MG63 (cell line): ENCODE measurements around the gene TTLL10. TPM values are rescaled to one million over a fixed set of nuclear protein-coding genes. Genes with fewer than 3 reads are reported as not detected.
"Not testable (repeated sequence)": the region's sequence is repeated elsewhere in the genome, so short reads cannot be mapped to it uniquely, and the experiment has no call there.

Experiments used
- DNase-seq: peaks from one replicate; pipeline ENCODE4 v3.0.0-alpha.2; 2020
- H3K27me3 ChIP-seq: fragments of 250-450 bp; sonication (Bioruptor Pico); 2 replicates; pipeline ENCODE4 v1.5.1; 2020; ENCODE audit warnings: mild to moderate bottlenecking, moderate library complexity
- H3K36me3 ChIP-seq: fragments of 250-450 bp; sonication (Bioruptor Pico); 2 replicates; pipeline ENCODE4 v1.5.1; 2020; ENCODE audit warnings: mild to moderate bottlenecking, moderate library complexity
- H3K4me3 ChIP-seq: fragments of 250-450 bp; sonication (Bioruptor Pico); 2 replicates; pipeline ENCODE4 v1.5.1; 2020; ENCODE audit warnings: mild to moderate bottlenecking, moderate library complexity
- H3K9me3 ChIP-seq: fragments of 250-450 bp; sonication (Bioruptor Pico); 2 replicates; pipeline ENCODE4 v1.5.1; 2020; ENCODE audit warnings: mild to moderate bottlenecking, moderate library complexity
- total RNA-seq: library from RNA; depleted of rRNA; stranded (reverse); fragments of >200 nt; shearing (Covaris generic); gene quantifications from 2 replicates; pipeline ENCODE4 v1.2.3, GENCODE V29; 2014; ENCODE audit warnings: low replicate concordance

The TTLL10 gene
- total RNA-seq, 1 experiment from 2014 or later, result not detected

- Histone ChIP-seq H3K27me3 (no peaks in the 10 kb centered on the region), H3K4me3 (no peak overlapping the region), H3K9me3 (no peaks in the 10 kb centered on the region), H3K36me3 (no peaks in the 10 kb centered on the region)
- DNase-seq, result no peak
Measured at GRCh38 chr1:1135339-1136136, 38.1 kb upstream of the TTLL10 start.

GRCh38 chr1:1136547-1137230 lies 37.0 kb upstream of the TTLL10 start:
- H3K36me3 ChIP-seq, result no peaks in the 10 kb centered on the region
- no peak for DNase-seq
- H3K9me3 ChIP-seq, result no peaks in the 10 kb centered on the region
- no peak overlapping the region for H3K4me3 ChIP-seq
- H3K27me3 ChIP-seq, result no peaks in the 10 kb centered on the region

GRCh38 chr1:1137256-1138045 lies 36.2 kb upstream of the TTLL10 start:
- Histone ChIP-seq H3K4me3 (no peak overlapping the region), H3K9me3 (no peaks in the 10 kb centered on the region), H3K36me3 (no peaks in the 10 kb centered on the region), H3K27me3 (no peaks in the 10 kb centered on the region)
- no peak for DNase-seq

- Histone ChIP-seq H3K4me3 (no peak overlapping the region), H3K9me3 (no peaks in the 10 kb centered on the region), H3K36me3 (no peaks in the 10 kb centered on the region), H3K27me3 (no peaks in the 10 kb centered on the region)
- DNase-seq, result no peak
Measured at GRCh38 chr1:1140673-1141072, 33.0 kb upstream of the TTLL10 start.

- no peak for DNase-seq
- no peak overlapping the region for H3K4me3 ChIP-seq
- H3K9me3 ChIP-seq, result no peaks in the 10 kb centered on the region
Measured at GRCh38 chr1:1141244-1141910, 32.3 kb upstream of the TTLL10 start.

GRCh38 chr1:1141911-1142250 lies 31.8 kb upstream of the TTLL10 start:
- Histone ChIP-seq H3K36me3 (no peaks in the 10 kb centered on the region), H3K4me3 (no peak overlapping the region), H3K27me3 (no peaks in the 10 kb centered on the region), H3K9me3 (no peaks in the 10 kb centered on the region)
- no peak for DNase-seq

More at GRCh38 chr1:1141244-1141910, 32.3 kb upstream of the TTLL10 start:
- Histone ChIP-seq H3K36me3 (no peaks in the 10 kb centered on the region), H3K27me3 (no peaks in the 10 kb centered on the region)

- H3K4me3 ChIP-seq, H3K9me3 ChIP-seq, DNase-seq, H3K36me3 ChIP-seq, H3K27me3 ChIP-seq: not testable (repeated sequence)
Measured at GRCh38 chr1:1142352-1142751, 31.3 kb upstream of the TTLL10 start.

GRCh38 chr1:1142844-1143243 lies 30.8 kb upstream of the TTLL10 start:
- H3K9me3 ChIP-seq, result no peaks in the 10 kb centered on the region
- H3K4me3 ChIP-seq, result no peak overlapping the region
- no peaks in the 10 kb centered on the region for H3K27me3 ChIP-seq
- no peaks in the 10 kb centered on the region for H3K36me3 ChIP-seq
- no peak for DNase-seq

- Histone ChIP-seq H3K27me3 (no peaks in the 10 kb centered on the region), H3K4me3 (no peak overlapping the region), H3K9me3 (no peaks in the 10 kb centered on the region), H3K36me3 (no peaks in the 10 kb centered on the region)
- no peak for DNase-seq
Measured at GRCh38 chr1:1143636-1144035, 30.0 kb upstream of the TTLL10 start.

- no peak for DNase-seq
- H3K36me3 ChIP-seq, result no peaks in the 10 kb centered on the region
- no peaks in the 10 kb centered on the region for H3K9me3 ChIP-seq
Measured at GRCh38 chr1:1144122-1144842, 29.4 kb upstream of the TTLL10 start.

GRCh38 chr1:1144843-1145546 lies 28.7 kb upstream of the TTLL10 start:
- Histone ChIP-seq H3K4me3 (no peak overlapping the region), H3K36me3 (no peaks in the 10 kb centered on the region), H3K9me3 (no peaks in the 10 kb centered on the region), H3K27me3 (no peaks in the 10 kb centered on the region)
- DNase-seq, result no peak

More at GRCh38 chr1:1144122-1144842, 29.4 kb upstream of the TTLL10 start:
- Histone ChIP-seq H3K4me3 (no peak overlapping the region), H3K27me3 (no peaks in the 10 kb centered on the region)

GRCh38 chr1:1145547-1145914 lies 28.1 kb upstream of the TTLL10 start:
- no peaks in the 10 kb centered on the region for H3K27me3 ChIP-seq
- H3K36me3 ChIP-seq, result no peaks in the 10 kb centered on the region
- no peaks in the 10 kb centered on the region for H3K9me3 ChIP-seq
- no peak for DNase-seq
- no peak overlapping the region for H3K4me3 ChIP-seq

GRCh38 chr1:1146026-1146425 lies 27.7 kb upstream of the TTLL10 start:
- no peaks in the 10 kb centered on the region for H3K27me3 ChIP-seq
- no peak overlapping the region for H3K4me3 ChIP-seq
- DNase-seq, result no peak
- H3K36me3 ChIP-seq, result no peaks in the 10 kb centered on the region
- no peaks in the 10 kb centered on the region for H3K9me3 ChIP-seq

- Histone ChIP-seq H3K36me3 (no peaks in the 10 kb centered on the region), H3K27me3 (no peaks in the 10 kb centered on the region), H3K9me3 (no peaks in the 10 kb centered on the region), H3K4me3 (no peak overlapping the region)
- DNase-seq, result no peak
Measured at GRCh38 chr1:1146596-1146995, 27.1 kb upstream of the TTLL10 start.

- Histone ChIP-seq H3K9me3 (no peaks in the 10 kb centered on the region), H3K27me3 (no peaks in the 10 kb centered on the region), H3K4me3 (no peak overlapping the region), H3K36me3 (no peaks in the 10 kb centered on the region)
- no peak for DNase-seq
Measured at GRCh38 chr1:1148061-1148460, 25.6 kb upstream of the TTLL10 start.

GRCh38 chr1:1148569-1148968 lies 25.1 kb upstream of the TTLL10 start:
- H3K27me3 ChIP-seq, result no peaks in the 10 kb centered on the region
- DNase-seq, result no peak
- H3K36me3 ChIP-seq, result no peaks in the 10 kb centered on the region
- H3K9me3 ChIP-seq, result no peaks in the 10 kb centered on the region
- no peak overlapping the region for H3K4me3 ChIP-seq
